Measurements from ENCODE around the gene LRRC1.
"Not testable (repeated sequence)": the region's sequence is repeated elsewhere in the genome, so short reads cannot be mapped to it uniquely, and the experiment has no call there.

Gene LRRC1

DNA sequence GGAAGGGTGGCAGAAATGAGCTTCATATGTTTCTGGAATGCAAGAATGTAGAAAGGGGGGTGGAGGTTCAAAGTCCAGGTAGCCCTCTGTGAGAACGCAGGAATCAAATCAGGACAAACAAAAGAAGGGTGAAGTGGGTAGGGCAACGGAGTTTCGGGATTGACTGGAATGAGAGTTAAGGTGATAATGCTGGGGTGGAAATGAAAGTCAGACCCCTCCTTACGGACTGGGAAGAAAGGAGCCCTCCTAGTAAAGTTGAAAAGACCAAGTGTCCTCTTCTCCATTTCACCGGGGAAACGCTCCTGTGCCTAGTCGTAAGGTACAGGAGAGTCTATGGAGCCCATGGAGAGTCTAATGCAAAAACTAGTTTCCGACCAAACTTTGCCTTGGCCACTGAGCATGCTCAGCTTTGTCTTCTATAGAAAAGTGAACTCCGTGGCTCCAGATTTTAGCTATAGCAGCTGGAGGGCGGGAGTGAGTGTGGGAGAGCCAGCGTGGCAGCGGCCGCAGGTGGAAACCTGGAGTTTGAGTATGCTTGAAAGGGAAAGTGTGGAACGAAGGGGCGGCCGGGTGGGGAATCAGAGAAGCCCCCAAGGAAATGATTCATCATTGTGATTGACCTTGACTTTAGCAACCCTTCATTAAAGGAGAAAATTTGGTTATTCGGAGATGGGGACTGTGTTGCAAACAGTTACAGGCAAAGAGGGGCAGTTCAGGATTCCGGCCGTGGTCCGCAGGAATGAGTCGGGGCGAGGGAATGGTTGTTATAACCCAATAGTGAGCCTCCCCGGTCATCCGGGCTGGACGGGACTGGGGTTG is 1.3 kb upstream of the LRRC1 start:
- DNase-seq = no peak

DNA sequence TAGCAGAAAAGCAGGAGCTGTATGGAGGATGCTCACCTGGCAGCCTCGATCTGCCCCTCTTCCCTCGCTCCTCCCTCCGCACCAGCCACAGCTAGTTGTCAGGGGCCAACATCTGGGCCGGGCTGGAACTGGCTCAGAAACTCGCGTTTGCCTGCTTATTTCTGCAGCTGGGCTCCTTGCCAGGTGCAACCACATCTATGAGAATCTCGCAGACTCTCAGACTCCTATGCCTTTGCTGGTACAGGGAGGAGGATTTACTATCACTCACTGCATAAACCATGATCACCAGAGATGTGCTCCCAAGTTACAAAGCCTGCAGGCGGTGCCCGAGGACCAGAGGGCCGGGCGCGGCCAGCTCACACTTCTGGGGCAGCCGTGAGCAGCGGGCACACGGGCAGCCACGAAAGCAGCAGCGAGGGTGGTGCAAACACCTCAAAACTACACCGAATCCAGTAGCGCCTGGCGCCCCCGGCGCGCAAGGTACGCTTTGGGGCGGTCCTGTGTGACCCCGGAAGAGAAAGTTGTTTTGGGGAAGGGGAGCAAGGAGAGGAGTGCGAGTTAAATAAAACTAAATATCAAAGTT is 577 bp upstream of the LRRC1 start:
- DNase-seq = peak; percentile 65

DNA sequence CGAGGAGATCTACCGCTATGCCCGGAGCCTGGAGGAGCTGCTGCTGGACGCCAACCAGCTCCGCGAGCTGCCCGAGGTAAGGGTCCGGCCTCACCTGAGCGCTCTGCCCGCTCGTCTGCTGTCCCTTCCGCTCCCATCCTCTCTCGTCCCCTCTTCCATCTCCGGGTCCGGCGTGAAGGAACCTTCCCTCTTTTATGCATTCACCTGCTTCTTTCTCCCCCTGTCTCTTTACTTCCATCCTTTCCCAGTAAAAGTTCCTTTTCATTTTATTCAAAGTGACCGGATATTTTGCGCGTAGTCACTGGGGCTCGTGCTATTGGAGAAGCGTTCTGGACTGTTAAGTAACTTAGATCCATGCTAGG is 516 bp downstream of the LRRC1 start:
- no peak for DNase-seq

DNA sequence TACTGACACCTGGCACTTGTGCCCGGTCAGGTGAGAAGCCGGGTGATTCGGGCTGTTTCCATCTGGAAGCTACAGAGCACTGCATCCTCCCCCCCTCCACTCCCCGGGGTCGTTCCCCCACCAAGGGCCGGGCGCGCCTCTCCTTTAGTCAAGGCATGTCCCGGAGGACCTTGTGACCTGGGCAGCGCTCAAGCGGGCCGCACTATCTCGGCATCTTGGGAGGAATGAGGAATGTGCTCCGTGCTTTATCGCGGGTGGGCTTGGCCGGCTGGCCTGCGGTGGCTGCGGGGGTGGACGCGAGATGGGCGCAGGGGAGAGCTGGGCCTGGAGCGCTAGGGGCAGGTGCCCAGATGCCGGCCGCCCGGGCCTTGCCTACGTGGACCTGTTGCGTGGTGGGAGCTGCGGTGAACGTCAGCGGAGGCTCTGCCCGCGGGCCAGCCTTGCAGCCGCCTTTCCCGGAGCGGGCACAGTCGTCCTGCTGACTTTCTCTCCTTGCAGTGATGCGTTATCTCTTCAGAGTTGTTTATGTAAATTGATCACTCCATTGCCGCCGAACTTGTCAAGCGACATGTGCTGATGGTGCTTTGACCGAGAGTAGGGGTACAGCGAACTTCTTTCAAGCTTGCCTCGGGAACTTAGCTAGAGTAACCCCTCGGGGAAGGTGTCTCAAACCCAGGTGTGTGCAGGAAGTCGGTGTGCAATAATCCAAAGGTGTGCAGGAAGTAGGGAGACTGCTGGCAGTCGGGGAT is 1.1 kb downstream of the LRRC1 start:
- no peak for DNase-seq

GRCh38 chr6:53796451-53796780 is 1.6 kb downstream of the LRRC1 start:
- no peak for DNase-seq

GRCh38 chr6:53796791-53797190 is 2.0 kb downstream of the LRRC1 start:
- DNase-seq = no peak

DNA sequence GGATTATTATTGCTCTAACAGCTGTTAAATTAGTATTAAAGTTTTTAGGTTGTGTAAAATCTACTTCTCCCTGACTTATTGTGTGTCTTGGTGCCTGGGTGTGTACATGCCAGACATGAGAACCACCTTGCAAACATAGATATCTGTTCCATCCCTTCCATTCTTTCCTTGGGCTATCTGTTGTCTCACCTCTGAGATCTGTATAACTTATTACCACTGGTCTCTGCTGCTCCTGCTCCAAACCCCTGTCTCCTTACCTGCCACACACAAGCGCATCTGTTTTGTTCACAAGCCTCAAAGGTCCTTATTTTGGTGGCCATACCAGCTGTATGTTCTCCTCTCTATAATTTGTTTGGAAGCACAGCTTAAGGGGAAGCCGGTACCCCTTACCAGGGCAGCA is 2.5 kb downstream of the LRRC1 start:
- no peak for DNase-seq

- no peak for DNase-seq
Observed at GRCh38 chr6:53799340-53799739, 4.5 kb downstream of the LRRC1 start.

DNA sequence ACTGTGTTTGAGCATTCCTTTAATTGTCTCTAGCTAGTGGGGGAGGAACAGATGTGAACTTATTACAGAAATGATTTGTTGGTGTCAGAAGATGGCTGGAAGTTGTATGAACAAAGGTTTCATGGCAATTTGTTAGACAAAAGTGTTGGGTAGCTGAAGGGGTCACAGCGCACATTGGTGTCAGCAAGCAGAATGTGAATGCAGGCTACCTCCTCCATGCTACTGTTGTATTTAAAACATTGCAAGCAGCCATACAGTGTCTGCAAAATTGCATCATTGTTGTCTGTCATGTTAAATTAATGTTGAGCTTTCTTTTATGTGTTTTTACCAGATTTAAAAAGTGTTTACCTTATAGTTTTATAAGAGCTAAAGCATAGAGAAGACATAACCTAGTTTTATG is 6.2 kb downstream of the LRRC1 start:
- DNase-seq = no peak

DNA sequence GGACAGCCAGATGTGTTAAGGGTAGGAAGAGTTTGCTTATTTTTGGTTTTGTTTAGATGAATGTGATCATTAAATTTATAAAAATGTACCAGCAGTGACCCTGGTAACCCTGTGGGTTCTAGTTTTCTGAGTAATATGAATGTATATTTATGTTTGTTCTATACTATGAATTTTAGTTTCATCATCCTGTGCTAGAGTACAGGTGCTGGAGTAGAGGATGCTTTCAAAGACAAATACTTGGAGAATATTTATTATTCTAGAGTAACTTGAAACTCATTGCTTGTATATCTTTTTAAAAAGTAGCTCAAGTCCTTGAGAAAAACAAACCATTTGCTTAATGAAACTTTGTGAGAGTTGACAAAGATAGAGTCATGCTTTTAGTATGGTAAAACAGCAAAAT is 7.8 kb downstream of the LRRC1 start:
- DNase-seq = no peak

DNA sequence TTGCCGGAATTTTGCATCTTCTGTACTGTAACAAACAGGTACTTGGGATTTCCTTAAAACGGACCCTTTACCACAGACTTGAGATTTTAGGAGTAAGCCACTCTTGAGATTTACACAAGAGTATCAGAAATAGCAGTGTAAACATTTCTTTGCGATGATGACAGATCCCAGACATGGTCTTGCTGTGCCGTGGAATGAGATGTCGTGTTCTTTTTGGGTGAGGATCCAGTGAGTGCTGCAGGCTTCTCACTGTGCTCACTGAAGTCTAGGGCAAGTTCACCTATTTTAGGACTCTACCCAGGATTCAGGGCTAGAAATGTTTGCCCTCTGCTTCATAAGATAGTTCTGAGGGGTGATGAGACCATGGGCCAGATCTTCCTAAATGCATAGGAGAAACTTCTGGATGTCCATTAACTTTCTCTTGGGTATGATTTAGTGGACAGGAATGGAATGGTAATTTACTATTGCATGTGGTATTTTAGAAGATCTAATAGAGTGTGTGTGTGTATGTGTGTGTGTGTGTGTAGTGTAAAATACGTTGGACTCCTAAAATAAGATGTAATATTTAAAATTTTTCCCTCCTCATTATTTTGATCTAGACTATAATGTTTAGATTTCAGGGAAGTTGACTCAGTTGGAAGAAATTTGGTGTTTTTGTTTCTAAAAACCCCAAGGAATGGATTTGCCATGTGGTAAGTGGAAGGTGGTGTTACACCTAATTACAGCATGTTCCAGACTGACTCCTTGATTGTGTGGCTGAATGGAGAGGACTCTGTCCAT is 8.5 kb downstream of the LRRC1 start:
- DNase-seq = no peak

- DNase-seq = no peak
Observed at GRCh38 chr6:53805016-53805415, 10.2 kb downstream of the LRRC1 start.

DNA sequence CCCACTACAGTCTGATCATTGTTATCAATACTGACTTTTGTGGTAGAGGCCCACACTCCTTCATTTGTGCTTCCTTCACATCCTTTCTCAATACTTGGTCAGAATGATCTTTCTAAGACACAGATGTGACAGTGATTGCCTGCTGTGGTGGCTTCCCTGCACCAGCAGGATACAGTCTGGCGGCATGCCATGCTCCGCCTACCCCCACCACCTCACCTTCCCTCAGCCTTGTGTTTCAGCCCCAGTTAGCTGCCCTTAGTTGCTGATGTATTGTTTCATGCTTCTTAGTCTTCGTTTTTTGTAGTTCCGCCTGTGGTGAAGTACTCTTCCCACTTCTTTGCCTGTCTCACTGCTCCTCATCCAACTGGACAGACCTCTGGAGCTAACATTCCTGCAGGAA is 10.9 kb downstream of the LRRC1 start:
- DNase-seq = peak; percentile 38

DNA sequence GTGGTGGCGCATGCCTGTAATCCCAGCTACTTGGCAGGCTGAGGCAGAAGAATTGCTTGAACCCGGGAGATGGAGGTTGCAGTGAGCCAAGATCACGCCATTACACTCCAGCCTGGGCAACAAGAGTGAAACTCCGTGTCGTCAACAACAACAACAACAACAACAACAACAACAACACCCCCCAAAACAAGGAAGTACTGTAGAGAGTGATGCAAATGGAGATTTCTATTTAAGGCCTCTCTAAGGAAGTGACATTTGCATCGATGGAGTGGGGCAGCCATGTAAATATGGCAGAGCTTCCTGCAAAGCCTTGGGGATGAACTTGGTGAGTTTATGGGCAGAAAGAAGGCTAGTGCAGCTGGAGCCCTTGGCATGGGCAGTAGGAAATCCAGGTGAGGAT is 12.8 kb downstream of the LRRC1 start:
- DNase-seq = not testable (repeated sequence)

DNA sequence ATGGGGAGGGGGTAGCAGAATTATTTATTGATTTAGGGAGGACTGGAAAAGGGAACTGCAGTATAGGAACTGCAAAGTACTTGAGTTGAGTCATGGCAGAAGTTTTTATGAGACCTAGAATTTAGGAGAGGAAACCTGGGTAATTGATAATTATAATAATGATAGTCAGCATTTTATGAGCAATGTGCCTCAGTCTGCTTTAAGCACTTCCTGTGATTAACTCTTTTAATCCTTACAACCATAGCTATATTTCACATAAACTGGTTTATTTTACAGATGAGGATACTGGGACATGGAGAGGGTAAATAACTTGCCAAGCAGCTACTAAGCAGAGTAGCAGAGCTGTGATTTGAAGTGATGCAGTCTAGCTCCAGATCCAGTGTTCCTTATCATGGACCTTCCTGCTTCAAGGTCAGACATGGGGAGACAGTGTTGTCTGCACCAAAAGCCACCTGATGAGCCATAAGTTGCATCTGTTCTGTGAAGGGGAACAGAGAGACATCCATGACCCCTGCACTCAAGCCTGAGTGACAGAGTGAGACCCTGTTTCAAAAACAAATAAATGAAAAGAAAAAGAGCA is 13.6 kb downstream of the LRRC1 start:
- DNase-seq = no peak

DNA sequence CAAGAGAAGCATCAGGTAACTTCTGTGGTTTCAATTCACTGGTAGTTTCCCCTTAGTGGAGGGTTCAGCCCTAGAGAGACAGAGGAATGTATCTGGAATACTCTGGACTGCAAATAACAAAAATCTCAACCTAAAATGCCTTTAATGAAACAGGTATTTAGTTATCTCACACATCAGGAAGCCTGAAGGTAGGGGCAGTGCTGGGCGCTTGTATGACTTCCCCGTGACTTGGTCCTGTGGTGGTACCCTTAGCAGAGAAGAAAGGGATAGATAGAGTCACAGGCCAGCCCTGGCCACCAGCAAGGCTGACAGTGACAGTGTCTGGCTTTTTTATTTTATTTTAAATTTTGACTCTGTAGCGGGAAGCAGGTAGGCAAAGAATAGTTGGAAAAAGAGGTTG is 14.9 kb downstream of the LRRC1 start:
- DNase-seq = no peak

DNA sequence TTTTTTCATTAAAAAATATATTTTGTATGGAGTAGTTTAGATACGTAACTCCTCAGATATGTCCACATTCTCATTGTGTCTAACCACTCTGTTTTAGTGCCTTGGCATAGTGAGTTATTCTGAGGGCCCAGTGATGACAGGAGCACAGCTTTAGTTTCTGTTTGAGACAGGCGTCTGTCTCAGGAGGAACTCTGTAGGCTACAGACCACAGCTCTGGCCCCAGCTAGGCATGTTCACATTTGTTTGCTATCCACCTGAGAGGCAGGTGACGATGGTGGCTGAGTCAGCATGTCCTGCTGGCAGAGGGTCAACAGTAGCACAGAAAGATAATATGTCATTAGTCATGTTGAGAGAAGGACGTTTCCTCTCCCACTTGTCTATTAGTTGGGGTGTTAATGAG is 16.3 kb downstream of the LRRC1 start:
- DNase-seq = peak; percentile 95

- DNase-seq = no peak
Observed at GRCh38 chr6:53811746-53812145, 16.9 kb downstream of the LRRC1 start.

- no peak for DNase-seq
Observed at GRCh38 chr6:53813096-53813495, 18.3 kb downstream of the LRRC1 start.

DNA sequence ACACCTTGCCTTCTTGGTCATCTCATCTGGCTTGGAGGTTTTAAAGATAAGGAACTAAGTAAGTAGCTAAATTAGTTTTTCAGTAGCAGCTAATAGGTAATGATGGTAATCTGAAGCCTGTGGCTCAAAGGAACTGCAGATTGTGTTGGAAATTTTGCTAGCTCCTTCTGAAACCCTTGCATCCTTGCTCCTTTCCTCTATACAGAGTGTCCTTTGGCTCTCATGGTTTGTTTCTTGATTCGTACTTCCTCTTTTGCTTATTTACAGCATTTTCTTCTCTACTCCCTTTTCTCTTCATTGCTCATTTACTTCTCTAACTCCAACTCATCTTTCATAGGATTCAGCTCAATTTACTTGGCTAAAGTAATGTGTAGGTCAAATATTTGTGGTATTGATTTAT is 19.0 kb downstream of the LRRC1 start:
- DNase-seq = no peak

DNA sequence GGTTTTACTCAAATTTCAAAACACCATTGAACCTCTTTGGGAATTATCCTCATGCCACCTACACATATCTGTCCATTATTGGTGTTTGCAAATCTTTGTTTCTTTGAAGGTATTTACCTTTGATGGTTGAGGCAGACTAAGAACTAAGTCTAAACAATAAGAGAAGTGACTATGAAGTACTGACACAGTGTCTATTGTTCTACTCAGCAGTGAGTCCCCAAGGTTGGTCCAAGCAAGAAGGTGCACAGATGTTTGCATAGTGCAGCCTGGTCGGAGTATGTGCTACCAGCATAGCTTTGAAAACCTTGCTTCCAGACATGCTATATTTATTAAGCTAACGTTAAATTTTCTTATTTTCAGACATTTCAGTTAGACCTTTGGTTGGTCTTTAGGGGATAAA is 19.5 kb downstream of the LRRC1 start:
- no peak for DNase-seq

GRCh38 chr6:53815381-53816119 is 20.7 kb downstream of the LRRC1 start:
- DNase-seq = no peak
